OCI-LY7 (cell line): ENCODE measurements around the gene RCCD1. TPM values are rescaled to one million over a fixed set of nuclear protein-coding genes. Genes with fewer than 3 reads are reported as not detected.

ENCODE experiments used
- BruUV-seq: library from RNA; stranded (reverse); fragments of 400-500 nt; replicated peaks from 2 replicates; lab custom pipeline; 2021; lab: Mats Ljungman, UMichigan
- CTCF ChIA-PET: fragments of 300-600 bp; sonication (Branson Sonifier 250); formaldehyde crosslinking; loops from one replicate; lab custom pipeline; 2022; ENCODE audit warnings: antibody characterized with exemption; ENCODE audit not compliant: unreplicated experiment; lab: Charles Lee
- POLR2A ChIA-PET: fragments of 300-600 bp; sonication (Branson Sonifier 250); formaldehyde crosslinking; loops from one replicate; lab custom pipeline; 2022; ENCODE audit warnings: antibody characterized with exemption; lab: Charles Lee
- DNase-seq: peaks from one replicate; pipeline ENCODE4 v3.0.0-alpha.2; 2015; ENCODE audit warnings: low spot score
- H2AFZ ChIP-seq: fragments of 200-600 bp; sonication (generic), shearing (Covaris generic); 2 replicates; pipeline ENCODE4 v1.6.1; 2014; ENCODE audit warnings: mild to moderate bottlenecking, antibody characterized with exemption, low read length, moderate library complexity
- H3K27ac ChIP-seq: fragments of 200-600 bp; sonication (generic); 2 replicates; pipeline ENCODE4 v1.5.1; 2014; ENCODE audit warnings: mixed run types, low read depth, mild to moderate bottlenecking, moderate library complexity, low read length, inconsistent platforms; ENCODE audit not compliant: poor library complexity, severe bottlenecking
- H3K36me3 ChIP-seq: fragments of 200-600 bp; sonication (generic); 2 replicates; pipeline ENCODE4 v1.6.1; 2014; ENCODE audit warnings: mild to moderate bottlenecking, antibody characterized with exemption, low read length, moderate library complexity, mixed read lengths; ENCODE audit not compliant: insufficient read depth
- H3K4me1 ChIP-seq: fragments of 200-600 bp; sonication (generic); 2 replicates; pipeline ENCODE4 v1.5.1; 2014; ENCODE audit warnings: mild to moderate bottlenecking, low read length; ENCODE audit not compliant: insufficient read depth, poor library complexity, severe bottlenecking
- H3K4me2 ChIP-seq: fragments of 200-600 bp; sonication (generic); 2 replicates; pipeline ENCODE4 v1.6.1; 2014; ENCODE audit warnings: mild to moderate bottlenecking, low read length
- H3K4me3 ChIP-seq: fragments of 200-600 bp; sonication (generic); 2 replicates; pipeline ENCODE4 v1.5.1; 2014; ENCODE audit warnings: mild to moderate bottlenecking, low read depth, low read length; ENCODE audit not compliant: poor library complexity, severe bottlenecking
- H3K79me2 ChIP-seq: fragments of 200-600 bp; sonication (generic); 2 replicates; pipeline ENCODE4 v1.6.1; 2016; ENCODE audit warnings: low read depth, mild to moderate bottlenecking, low read length, moderate library complexity, mixed read lengths; ENCODE audit not compliant: insufficient read depth
- H3K9me2 ChIP-seq: fragments of 200-600 bp; sonication (generic); 2 replicates; pipeline ENCODE4 v1.6.1; 2016; ENCODE audit warnings: mild to moderate bottlenecking, low read length, mixed read lengths; ENCODE audit not compliant: insufficient read depth
- H3K9me3 ChIP-seq: fragments of 200-600 bp; sonication (generic); 2 replicates; pipeline ENCODE4 v1.6.1; 2014; ENCODE audit warnings: mild to moderate bottlenecking, mixed run types, low read length, mixed read lengths
- H4K20me1 ChIP-seq: fragments of 200-600 bp; sonication (generic); 2 replicates; pipeline ENCODE4 v1.6.1; 2014; ENCODE audit warnings: mild to moderate bottlenecking, antibody characterized with exemption, low read length, moderate library complexity, mixed read lengths; ENCODE audit not compliant: insufficient read depth
- EZH2phosphoT487 ChIP-seq: fragments of 200-600 bp; sonication (generic); IDR thresholded peaks from 2 replicates; pipeline ENCODE4 v1.6.1; 2018; ENCODE audit warnings: low read depth, borderline replicate concordance, mild to moderate bottlenecking, mixed run types, antibody characterized with exemption, low read length, moderate library complexity, mixed read lengths
- intact Hi-C: fragments of 100-400 bp; cut with micrococcal nuclease; formaldehyde crosslinking; loops from one replicate; pipeline ENCODE4 v1.10.0; 2022; ENCODE audit not compliant: unreplicated experiment
- total RNA-seq, 2 experiments: library from RNA; depleted of rRNA in 1 of 2; stranded (reverse); fragments of >200 nt in 1 of 2; shearing (Covaris generic) in 1 of 2; gene quantifications; 2 replicates each; pipeline ENCODE4 v1.2.3, GENCODE V29; 2014 to 2022
- TF ChIP-seq, protein P1 (sequence below): fragments of 200-600 bp; sonication (generic); conservative IDR thresholded peaks from 2 replicates; pipeline ENCODE4 v1.5.1; 2014; ENCODE audit warnings: mild to moderate bottlenecking, antibody characterized with exemption, low read length, moderate library complexity, mixed read lengths

The RCCD1 gene
- total RNA-seq, 2 experiments from 2014 or later: 77.7 to 84.5 TPM

GRCh38 chr15:90989040-90989768, 34.5 kb downstream of the RCCD1 start:
- H3K4me3 ChIP-seq: peak overlapping the region; percentile 57
- no peaks in the 10 kb centered on the region for H3K9me3 ChIP-seq
- H3K79me2 ChIP-seq: peaks cover 100% of the 10 kb centered on the region
- H3K36me3 ChIP-seq: peaks cover 39% of the 10 kb centered on the region
- H4K20me1 ChIP-seq: peaks cover 18% of the 10 kb centered on the region
- intact Hi-C loops: no loop called here
- H3K4me1 ChIP-seq: peaks cover 54% of the 10 kb centered on the region
- TF ChIP-seq EZH2phosphoT487: no peak
- TF ChIP-seq, protein P1, sequence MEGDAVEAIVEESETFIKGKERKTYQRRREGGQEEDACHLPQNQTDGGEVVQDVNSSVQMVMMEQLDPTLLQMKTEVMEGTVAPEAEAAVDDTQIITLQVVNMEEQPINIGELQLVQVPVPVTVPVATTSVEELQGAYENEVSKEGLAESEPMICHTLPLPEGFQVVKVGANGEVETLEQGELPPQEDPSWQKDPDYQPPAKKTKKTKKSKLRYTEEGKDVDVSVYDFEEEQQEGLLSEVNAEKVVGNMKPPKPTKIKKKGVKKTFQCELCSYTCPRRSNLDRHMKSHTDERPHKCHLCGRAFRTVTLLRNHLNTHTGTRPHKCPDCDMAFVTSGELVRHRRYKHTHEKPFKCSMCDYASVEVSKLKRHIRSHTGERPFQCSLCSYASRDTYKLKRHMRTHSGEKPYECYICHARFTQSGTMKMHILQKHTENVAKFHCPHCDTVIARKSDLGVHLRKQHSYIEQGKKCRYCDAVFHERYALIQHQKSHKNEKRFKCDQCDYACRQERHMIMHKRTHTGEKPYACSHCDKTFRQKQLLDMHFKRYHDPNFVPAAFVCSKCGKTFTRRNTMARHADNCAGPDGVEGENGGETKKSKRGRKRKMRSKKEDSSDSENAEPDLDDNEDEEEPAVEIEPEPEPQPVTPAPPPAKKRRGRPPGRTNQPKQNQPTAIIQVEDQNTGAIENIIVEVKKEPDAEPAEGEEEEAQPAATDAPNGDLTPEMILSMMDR: no peak
- H3K4me2 ChIP-seq: peak overlapping the region; percentile 80
- DNase-seq: peak; percentile 52
- H2AFZ ChIP-seq: no peak overlapping the region
- no TSS peak for BruUV-seq
- ChIA-PET CTCF (interaction anchor here (1.0 kb wide), 1 partner anchor 31 kb away, joined by 3 read pairs; no protein-coding TSS in a partner anchor), POLR2A (interaction anchor here (0.6 to 1.6 kb wide), 5 partner anchors 8 to 1049 kb away, joined by 3 read pairs; no protein-coding TSS in a partner anchor)
- no peaks in the 10 kb centered on the region for H3K9me2 ChIP-seq
- H3K27ac ChIP-seq: peak overlapping the region; percentile 31

DNA sequence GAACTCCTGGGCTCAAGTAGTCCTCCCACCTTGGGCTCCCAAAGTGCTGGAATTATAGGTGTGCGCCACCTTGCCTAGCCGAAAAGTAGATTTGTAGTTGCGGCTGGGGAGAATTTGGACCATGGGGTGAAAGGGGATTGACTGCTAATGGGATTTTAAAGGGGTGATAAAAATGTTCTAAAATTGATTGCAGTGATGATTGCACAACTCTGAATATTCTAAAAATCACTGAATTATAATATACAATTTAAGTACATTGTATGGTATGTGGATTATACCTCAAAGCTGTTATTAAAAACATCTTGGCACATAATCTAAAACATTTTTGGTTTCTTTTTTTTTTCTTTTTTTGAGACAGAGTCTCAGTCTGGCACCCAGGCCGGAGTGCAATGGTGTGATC, 35.8 kb downstream of the RCCD1 start:
- CTCF ChIA-PET: no interaction called here
- peaks cover 97% of the 10 kb centered on the region for H3K79me2 ChIP-seq
- intact Hi-C loops: loop anchor here (10.0 kb wide), 1 partner anchor 756 kb away; the partner anchor contains the start of genes CIB1 and GDPGP1
- no peak for TF ChIP-seq EZH2phosphoT487
- TF ChIP-seq, protein P1: no peak
- peak overlapping the region; percentile 97; the same call in 1 of the 2 replicates for H3K4me2 ChIP-seq
- H3K9me2 ChIP-seq: no peaks in the 10 kb centered on the region
- H3K4me3 ChIP-seq: no peak overlapping the region
- H4K20me1 ChIP-seq: peaks cover 18% of the 10 kb centered on the region
- H3K36me3 ChIP-seq: peaks cover 31% of the 10 kb centered on the region
- no peaks in the 10 kb centered on the region for H3K9me3 ChIP-seq
- H3K27ac ChIP-seq: no peak overlapping the region
- POLR2A ChIA-PET: interaction anchor here (0.6 to 0.7 kb wide), 3 partner anchors 13 to 1842 kb away, joined by 3 to 4 read pairs (median 3); no protein-coding TSS in a partner anchor
- H3K4me1 ChIP-seq: peaks cover 55% of the 10 kb centered on the region
- DNase-seq: no peak
- H2AFZ ChIP-seq: no peak overlapping the region
- no TSS peak for BruUV-seq
